Nephron (organoid): ENCODE results near the gene PLEKHH2.

Source experiments
- H3K27ac Mint-ChIP-seq, 3 experiments: 2 replicates each; pipeline ENCODE4 v1.8.0; 2020; ENCODE audit warnings: mixed read lengths in 3 of 3, mild to moderate bottlenecking in 2 of 3, moderate library complexity in 1 of 3
- H3K27me3 Mint-ChIP-seq: 2 replicates; pipeline ENCODE4 v1.8.0; 2021; ENCODE audit warnings: low read depth, mild to moderate bottlenecking, moderate library complexity, mixed read lengths
- H3K36me3 Mint-ChIP-seq: 2 replicates; pipeline ENCODE4 v1.8.0; 2020; ENCODE audit warnings: low read depth, mixed read lengths
- H3K4me1 Mint-ChIP-seq: 2 replicates; pipeline ENCODE4 v1.8.0; 2020; ENCODE audit warnings: mixed read lengths
- H3K4me3 Mint-ChIP-seq, 3 experiments: 2 replicates each; pipeline ENCODE4 v1.8.0; 2020; ENCODE audit warnings: mild to moderate bottlenecking in 3 of 3, mixed read lengths in 3 of 3, moderate library complexity in 2 of 3
- H3K9me3 Mint-ChIP-seq: 2 replicates; pipeline ENCODE4 v1.8.0; 2020; ENCODE audit warnings: mixed read lengths
- TF ChIP-seq, protein P1 (sequence below), 3 experiments: fragments of 200-600 bp; sonication (generic); IDR thresholded peaks; one replicate each; pipeline ENCODE4 v1.5.0; 2021; ENCODE audit warnings: antibody characterized with exemption in 3 of 3; ENCODE audit not compliant: unreplicated experiment in 3 of 3

The PLEKHH2 gene

DNA sequence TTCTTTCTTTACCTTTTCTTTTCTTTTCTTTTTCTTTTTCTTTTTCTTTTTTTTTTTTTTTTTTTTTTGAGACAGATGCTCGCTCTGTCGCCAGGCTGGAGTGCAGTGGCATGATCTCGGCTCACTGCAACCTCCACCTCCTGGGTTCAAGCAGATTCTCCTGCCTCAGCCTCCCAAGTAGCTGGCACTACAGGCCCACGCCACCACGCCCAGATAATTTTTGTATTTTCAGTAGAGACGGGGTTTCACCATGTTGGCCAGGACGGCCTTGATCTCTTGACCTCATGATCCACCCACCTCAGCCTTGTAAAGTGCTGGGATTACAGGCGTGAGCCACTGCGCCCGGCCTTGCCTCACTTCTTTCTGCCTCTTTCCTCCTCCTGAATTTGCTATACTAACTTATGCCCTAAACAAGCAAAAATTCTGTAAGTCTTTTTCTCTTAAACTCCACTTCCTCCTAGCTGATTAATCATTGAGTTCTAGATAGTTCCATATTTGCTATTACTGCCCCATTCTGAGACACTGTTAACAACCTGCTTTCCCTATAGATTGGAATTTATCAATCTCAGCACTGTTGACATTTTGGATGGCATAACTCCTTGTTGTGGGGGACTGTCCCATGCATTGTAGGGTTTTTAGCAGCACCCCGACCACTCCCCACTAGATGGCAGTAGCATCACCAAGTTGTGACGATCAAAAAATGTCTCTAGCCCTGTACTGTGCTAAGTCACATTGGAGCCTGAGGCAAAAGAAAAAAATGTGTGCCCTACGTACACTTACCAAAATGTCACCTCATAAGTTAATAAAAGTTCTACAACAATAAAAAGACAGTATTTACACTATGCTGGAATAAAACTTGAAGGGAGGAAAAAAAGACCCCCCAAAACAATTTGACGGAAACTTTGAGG is 24.8 kb upstream of the PLEKHH2 start:
- TF ChIP-seq, protein P1, sequence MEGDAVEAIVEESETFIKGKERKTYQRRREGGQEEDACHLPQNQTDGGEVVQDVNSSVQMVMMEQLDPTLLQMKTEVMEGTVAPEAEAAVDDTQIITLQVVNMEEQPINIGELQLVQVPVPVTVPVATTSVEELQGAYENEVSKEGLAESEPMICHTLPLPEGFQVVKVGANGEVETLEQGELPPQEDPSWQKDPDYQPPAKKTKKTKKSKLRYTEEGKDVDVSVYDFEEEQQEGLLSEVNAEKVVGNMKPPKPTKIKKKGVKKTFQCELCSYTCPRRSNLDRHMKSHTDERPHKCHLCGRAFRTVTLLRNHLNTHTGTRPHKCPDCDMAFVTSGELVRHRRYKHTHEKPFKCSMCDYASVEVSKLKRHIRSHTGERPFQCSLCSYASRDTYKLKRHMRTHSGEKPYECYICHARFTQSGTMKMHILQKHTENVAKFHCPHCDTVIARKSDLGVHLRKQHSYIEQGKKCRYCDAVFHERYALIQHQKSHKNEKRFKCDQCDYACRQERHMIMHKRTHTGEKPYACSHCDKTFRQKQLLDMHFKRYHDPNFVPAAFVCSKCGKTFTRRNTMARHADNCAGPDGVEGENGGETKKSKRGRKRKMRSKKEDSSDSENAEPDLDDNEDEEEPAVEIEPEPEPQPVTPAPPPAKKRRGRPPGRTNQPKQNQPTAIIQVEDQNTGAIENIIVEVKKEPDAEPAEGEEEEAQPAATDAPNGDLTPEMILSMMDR (IDR thresholded peaks at IDR 0.05; ENCODE audit: unreplicated experiment in 3 of 3): peak; percentile 82 to 85 (median 83)
- H3K36me3 Mint-ChIP-seq: no peaks in the 10 kb centered on the region
- H3K27ac Mint-ChIP-seq: peak overlapping the region in 2 of 3 experiments; percentile 12 to 75
- no peak overlapping the region for H3K4me3 Mint-ChIP-seq
- no peaks in the 10 kb centered on the region for H3K27me3 Mint-ChIP-seq
- H3K4me1 Mint-ChIP-seq: peaks cover 4% of the 10 kb centered on the region
- H3K9me3 Mint-ChIP-seq: no peaks in the 10 kb centered on the region

DNA sequence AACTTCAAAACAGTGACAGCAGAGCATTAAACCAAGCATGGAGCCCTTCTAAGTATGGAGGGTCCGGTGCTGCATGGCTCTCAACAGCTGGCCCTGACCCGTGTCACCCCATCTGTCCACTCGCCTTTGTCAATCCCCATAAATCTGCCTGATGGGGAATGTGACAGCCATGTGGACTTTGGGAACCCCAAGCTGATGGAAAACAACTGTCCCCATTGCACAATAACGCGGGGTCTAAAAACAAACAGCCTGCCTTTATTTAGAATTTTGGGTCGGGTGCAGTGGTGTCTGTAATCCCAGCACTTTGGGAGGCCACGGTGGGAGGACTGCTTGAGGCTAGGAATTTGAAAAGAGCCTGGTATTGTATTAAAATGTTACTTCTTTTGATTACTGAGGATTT is 24.1 kb upstream of the PLEKHH2 start:
- Mint-ChIP-seq H3K27me3 (no peaks in the 10 kb centered on the region), H3K27ac (no peak overlapping the region), H3K4me1 (peaks cover 4% of the 10 kb centered on the region), H3K4me3 (no peak overlapping the region), H3K36me3 (no peaks in the 10 kb centered on the region), H3K9me3 (no peaks in the 10 kb centered on the region)
- TF ChIP-seq, protein P1 (IDR thresholded peaks at IDR 0.05; ENCODE audit: unreplicated experiment in 3 of 3): no peak

DNA sequence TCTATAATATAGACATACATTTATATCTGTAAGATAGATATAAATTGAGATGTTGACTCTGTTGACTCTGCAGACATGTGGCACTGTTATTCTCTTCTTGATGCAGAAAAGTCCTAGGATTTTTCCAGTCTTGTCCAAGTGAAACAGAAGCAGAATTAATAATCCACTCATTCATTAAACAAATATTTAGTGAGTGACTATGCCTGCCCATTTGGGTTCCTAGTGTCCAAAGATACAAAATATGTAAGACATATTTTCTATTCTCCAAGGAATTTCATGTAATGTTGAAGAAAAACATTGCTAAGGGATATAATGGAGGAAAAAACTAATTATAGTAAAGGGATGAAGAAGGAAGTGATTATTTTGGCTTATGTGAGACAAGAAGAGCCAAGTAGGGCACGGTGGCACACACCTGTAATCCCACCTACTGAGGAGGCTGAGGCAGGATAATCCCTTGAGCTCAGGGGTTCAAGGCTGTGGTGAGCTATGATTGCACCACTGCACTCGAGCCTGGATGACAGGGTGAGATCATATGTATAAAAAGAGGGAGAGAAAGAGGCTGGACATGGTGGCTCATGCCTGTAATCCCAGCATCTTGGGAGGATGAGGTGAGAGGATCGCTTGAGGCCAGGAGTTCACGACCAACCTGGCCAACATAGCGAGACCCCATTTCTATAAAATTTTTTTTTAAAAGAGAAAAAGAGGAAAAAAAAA is 19.9 kb upstream of the PLEKHH2 start:
- H3K4me1 Mint-ChIP-seq: peaks cover 4% of the 10 kb centered on the region
- no peaks in the 10 kb centered on the region for H3K9me3 Mint-ChIP-seq
- H3K4me3 Mint-ChIP-seq: no peak overlapping the region
- no peaks in the 10 kb centered on the region for H3K36me3 Mint-ChIP-seq
- TF ChIP-seq, protein P1 (IDR thresholded peaks at IDR 0.05; ENCODE audit: unreplicated experiment in 3 of 3): no peak
- H3K27me3 Mint-ChIP-seq: no peaks in the 10 kb centered on the region
- no peak overlapping the region for H3K27ac Mint-ChIP-seq

DNA sequence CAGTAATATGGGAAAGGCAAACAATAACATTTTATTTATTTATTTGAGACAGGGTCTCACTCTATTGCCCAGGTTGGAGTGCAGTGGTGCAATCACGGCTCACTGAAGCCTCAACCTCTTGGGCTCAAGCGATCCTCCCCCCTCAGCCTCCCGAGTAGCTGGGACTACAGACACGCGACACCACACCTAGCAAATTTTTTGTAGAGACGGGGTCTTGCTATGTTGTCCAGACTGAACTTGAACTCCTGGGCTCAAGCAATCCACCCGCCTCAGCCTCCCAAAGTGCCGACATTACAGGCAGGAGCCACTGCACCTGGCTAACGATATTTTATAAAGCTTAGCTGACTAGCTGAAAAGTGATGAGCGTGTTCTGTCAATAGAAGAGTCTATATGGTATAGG is 17.5 kb upstream of the PLEKHH2 start:
- Mint-ChIP-seq H3K27ac (no peak overlapping the region), H3K9me3 (no peaks in the 10 kb centered on the region), H3K4me1 (no peaks in the 10 kb centered on the region), H3K36me3 (no peaks in the 10 kb centered on the region), H3K27me3 (no peaks in the 10 kb centered on the region), H3K4me3 (no peak overlapping the region)
- TF ChIP-seq, protein P1 (IDR thresholded peaks at IDR 0.05; ENCODE audit: unreplicated experiment in 3 of 3): no peak

DNA sequence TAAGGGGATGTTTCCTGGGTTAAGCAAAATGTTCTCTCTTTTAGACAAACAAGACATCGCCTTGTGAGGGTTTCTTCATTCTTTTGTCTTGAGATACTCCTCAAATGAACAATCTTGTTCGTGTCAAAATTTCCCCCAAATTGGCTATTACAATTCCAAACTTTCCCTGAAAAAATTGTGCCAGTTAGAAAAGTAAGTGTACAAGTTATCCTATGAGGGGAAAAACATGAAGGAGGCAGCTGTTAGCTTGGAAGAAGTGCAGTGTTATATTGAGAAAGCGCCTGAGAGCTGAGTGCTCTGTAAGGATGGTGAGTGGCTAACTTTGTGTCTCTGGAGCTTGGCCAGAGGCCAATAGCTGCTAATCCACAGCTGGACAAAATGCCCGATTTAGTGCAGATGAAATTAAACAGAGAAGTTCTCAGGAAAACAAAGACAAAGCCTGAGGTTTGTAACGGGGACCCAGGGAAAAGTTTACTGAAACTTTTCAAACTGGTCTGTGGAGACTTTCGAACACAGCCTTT is 14.1 kb upstream of the PLEKHH2 start:
- TF ChIP-seq, protein P1 (IDR thresholded peaks at IDR 0.05; ENCODE audit: unreplicated experiment in 3 of 3): no peak
- no peak overlapping the region for H3K4me3 Mint-ChIP-seq
- no peaks in the 10 kb centered on the region for H3K4me1 Mint-ChIP-seq
- peak overlapping the region; percentile 35 to 92 (median 91) for H3K27ac Mint-ChIP-seq
- H3K9me3 Mint-ChIP-seq: no peaks in the 10 kb centered on the region
- no peaks in the 10 kb centered on the region for H3K27me3 Mint-ChIP-seq
- H3K36me3 Mint-ChIP-seq: no peaks in the 10 kb centered on the region
